NCI-H146 (cell line): ENCODE measurements around the gene VWA3B.
"Not testable (repeated sequence)": the region's sequence is repeated elsewhere in the genome, so short reads cannot be mapped to it uniquely, and the experiment has no call there.

Experiments
- DNase-seq: peaks from one replicate; lab custom pipeline; 2025; lab: John Stamatoyannopoulos, UW

VWA3B gene

DNA sequence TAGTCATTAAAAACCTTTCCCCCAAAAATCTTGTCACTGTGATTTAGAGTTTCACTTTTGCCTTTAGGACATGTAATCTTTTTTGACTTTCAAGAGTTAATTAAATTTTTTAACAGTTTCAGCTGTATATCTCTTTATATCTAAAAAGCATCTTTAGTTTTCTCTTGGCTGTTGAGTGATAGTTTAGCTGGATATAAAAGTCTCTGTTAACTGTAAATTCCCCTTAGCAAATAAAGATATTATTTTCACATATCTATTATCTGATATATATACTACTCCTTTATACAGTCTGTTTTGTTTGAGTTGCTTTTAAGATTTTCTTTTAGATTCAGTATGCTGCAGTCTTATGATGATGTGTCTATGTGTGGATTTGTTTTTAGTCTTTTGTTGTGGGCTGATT is 160.4 kb downstream of the VWA3B start:
- no peak for DNase-seq

- no peak for DNase-seq
These were observed 165.2 kb downstream of the VWA3B start for GRCh38 chr2:98252038-98252773.

- DNase-seq, result no peak
These were observed 166.6 kb downstream of the VWA3B start for GRCh38 chr2:98253461-98254070.

DNA sequence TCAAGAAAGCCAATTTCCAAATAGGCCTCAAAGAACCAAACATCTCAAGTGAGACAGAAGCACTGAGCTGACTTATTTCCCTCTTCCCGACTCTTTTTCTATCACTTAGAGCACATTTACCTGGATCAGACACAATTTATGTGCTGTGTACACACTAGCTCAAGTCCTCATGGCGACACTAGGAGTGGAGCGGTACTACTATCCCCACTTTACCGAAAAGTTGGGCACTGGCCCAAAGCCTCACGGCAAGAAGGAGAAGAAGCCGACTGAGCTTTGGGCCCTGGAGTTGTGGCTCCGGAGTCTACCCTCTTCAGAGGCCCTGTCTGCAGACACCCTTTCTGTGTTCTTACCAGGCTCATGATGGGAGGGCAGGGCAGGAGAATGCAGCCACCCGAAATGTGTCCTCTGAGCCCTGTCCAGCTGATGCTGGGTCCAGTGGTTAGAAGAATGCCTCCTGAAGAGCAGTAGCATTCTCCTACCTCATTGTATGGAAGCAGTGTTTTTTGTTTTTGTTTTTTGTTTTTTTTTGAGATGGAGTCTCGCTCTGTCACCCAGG is 167.6 kb downstream of the VWA3B start:
- no peak for DNase-seq

GRCh38 chr2:98258906-98259305 is 171.9 kb downstream of the VWA3B start:
- no peak for DNase-seq

GRCh38 chr2:98263362-98263761 is 176.4 kb downstream of the VWA3B start:
- DNase-seq, result no peak

- DNase-seq, result not testable (repeated sequence)
These were observed 181.3 kb downstream of the VWA3B start for GRCh38 chr2:98268225-98268624.

DNA sequence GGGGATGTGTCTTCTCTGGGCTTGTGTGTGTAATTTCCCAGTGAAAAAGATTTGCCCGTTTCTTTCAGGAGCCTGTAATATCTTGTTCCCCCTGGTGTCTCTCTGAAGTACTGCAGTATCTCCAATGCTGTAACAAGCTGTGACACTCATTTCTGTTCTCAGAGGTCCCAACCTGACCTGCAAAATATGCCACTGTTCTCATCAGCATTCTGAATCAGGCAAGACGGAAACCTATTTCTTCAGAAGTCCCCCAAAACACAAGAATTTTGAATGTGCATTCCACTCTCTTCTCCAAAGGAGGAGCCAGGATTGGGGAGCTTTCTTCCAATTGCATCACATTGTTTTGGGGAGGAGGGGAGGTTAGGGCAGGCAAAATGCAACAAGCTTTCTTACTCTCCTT is 182.3 kb downstream of the VWA3B start:
- DNase-seq, result peak; percentile 26

DNA sequence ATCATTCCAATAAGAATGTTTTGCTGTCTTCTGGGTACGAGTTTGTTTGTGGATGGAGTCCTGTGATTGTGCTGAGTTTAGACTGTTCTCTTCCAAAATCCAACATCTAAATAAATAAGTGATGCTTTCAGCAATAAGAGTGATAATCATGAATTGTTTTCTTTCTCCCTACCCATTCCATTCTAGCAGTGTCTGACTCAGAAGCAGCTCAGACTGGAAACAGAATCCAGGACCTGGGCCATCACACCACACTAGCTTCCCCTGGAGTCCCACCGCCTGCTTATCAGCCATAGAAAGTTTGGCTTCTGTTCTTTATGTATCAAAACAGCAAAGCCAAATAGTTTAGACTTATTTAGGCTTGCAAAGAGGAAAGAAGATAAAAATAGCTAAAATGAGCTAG is 182.9 kb downstream of the VWA3B start:
- DNase-seq, result no peak

- no peak for DNase-seq
These were observed 190.3 kb downstream of the VWA3B start for GRCh38 chr2:98277162-98277859.

- DNase-seq, result no peak
These were observed 191.1 kb downstream of the VWA3B start for GRCh38 chr2:98278074-98278473.

- no peak for DNase-seq
These were observed 193.6 kb downstream of the VWA3B start for GRCh38 chr2:98280376-98281102.

DNA sequence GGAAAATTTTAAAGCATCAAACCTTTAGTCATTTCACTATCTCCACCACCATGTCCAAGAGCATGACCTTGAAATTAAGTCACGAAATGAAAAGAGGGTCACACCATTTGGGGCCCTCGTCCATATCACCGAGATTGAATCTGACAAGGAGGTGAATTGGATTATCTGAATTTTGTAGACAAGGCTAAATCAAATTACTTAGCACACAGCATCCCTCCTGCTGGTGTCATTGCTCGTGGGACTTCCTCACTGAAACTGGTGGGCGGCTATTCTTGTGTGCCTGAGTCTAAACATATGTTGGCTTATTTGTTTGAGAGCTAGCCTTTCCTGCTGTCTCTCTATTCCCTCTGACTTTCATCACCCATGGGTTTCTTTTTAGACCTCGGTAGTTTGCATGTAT is 194.6 kb downstream of the VWA3B start:
- DNase-seq, result no peak

- no peak for DNase-seq
These were observed 195.1 kb downstream of the VWA3B start for GRCh38 chr2:98282109-98282508.

GRCh38 chr2:98293030-98293429 is 206.1 kb downstream of the VWA3B start:
- no peak for DNase-seq

- DNase-seq, result no peak
These were observed 207.1 kb downstream of the VWA3B start for GRCh38 chr2:98293931-98294687.

DNA sequence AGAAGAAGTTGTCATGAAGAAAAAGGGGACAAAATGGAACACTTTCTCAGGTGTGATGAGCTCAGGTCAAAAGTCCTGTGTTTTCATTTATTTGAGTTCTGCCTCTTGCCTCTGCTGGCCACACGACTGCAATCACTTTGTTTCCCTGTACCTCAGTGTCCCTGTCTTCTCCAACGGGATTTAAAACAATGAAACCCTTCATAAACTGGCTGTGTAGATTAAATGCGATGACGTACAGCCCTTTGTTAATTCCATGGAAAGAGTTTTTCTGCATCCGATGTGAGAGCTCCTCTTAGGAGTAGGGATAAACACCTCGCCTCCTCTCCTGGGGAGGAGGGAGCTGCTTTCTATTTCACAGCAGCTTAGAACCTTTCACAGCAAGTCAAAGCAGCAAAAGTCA is 207.7 kb downstream of the VWA3B start:
- DNase-seq, result no peak

DNA sequence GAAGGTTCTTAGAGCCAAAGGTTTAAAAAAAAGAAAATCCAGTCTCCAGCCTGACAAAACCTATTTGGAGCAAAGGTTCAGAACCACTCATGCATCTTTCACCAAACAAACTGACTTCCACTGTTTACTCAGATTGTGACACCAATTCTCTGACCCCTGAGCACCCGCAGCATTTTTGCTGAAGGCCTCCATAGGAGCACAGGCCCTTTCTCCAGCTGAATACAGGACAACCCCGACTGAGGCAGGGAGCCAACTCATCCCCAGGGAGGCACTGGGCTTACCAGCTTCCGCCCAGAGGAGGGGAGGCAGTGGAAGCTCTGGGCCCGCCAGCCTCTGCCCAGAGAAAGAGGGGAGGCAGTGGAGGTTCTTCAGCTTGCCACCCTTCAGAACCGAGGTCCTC is 208.3 kb downstream of the VWA3B start:
- no peak for DNase-seq

GRCh38 chr2:98295721-98296414 is 208.9 kb downstream of the VWA3B start:
- no peak for DNase-seq

DNA sequence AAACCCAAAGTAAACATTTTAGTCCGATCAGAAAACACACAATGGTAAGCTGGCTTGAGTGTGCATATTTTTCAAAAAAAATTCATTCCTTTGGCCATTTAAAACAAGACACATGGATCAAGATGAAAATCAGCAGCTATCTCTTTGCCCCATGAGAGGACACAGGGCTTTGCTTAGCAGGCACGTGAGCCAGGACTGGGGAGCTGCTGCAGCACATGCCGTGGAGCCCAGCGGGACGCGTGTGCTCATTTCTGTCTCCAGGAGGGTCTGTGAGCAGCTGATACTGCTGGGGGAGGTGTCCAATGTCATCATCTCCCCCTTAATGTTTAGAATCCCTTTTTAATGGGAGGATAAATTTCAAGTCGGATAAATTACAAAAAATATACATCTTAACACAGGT is 209.5 kb downstream of the VWA3B start:
- peak; percentile 15 for DNase-seq
